ENCODE measurements around the gene ELOVL1.

ELOVL1 gene

DNA sequence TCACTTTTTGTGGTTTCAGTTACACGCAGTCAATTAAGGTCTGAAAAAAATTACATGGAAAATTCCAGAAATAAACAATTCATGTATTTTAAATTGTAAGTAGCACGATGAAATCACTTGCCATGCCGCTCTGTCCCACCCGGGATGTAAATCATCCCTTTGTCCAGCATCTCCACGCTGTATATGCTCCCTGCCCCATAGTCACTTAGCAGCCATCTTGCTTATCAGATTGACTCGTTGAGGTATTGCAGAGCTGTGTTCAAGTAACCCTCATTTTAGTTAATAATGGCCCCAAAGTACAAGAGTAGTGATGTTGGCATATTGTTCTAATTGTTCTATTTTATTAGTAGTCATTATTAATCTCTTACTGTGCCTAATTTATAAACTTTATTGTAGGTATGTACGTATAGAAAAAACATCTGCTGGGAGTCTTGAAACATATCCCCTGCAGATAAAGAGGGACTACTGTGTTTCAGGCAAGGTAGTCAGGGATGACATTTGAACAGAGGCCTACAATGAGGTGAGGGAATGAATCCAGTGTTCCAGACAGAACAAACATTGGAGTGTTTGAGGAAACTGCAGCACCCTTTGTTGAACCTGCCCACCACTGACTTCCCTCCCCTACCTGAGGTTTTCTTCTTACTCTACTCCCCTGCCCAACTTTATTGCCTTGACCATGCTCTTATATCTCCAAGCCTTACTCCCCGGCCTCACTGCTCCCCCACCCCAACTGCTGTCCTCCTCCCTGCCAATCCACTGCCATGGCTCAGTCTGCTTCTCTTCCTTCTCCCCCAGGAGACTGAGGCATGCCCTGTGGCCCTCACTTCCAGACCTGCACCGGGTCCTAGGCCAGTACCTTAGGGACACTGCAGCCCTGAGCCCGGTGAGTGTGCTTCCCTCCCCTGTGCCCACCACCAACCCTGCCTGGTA, 16.1 kb downstream of the ELOVL1 start:
- TF ChIP-seq, protein P1, sequence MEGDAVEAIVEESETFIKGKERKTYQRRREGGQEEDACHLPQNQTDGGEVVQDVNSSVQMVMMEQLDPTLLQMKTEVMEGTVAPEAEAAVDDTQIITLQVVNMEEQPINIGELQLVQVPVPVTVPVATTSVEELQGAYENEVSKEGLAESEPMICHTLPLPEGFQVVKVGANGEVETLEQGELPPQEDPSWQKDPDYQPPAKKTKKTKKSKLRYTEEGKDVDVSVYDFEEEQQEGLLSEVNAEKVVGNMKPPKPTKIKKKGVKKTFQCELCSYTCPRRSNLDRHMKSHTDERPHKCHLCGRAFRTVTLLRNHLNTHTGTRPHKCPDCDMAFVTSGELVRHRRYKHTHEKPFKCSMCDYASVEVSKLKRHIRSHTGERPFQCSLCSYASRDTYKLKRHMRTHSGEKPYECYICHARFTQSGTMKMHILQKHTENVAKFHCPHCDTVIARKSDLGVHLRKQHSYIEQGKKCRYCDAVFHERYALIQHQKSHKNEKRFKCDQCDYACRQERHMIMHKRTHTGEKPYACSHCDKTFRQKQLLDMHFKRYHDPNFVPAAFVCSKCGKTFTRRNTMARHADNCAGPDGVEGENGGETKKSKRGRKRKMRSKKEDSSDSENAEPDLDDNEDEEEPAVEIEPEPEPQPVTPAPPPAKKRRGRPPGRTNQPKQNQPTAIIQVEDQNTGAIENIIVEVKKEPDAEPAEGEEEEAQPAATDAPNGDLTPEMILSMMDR (IDR thresholded peaks at IDR 0.05; ENCODE audit: low read depth, low read length, missing control alignments) = no peak

DNA sequence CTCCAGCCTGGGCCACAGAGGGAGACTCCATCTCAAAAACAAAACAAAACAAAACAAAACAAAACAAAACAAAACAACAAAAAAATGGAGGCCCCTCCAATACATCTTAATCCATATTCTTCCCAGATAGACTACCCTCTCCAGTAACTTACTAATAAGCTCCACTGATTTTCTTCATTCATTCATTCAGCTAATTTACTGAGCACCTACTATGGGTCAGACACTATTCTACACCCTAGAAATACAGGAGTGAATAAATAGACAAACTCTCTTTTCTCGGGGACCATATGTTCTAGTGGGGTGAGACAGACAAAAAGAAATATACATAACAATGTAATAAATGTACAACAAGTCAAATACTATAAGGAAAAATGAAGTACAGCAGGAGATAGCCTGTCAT, 16.8 kb downstream of the ELOVL1 start:
- TF ChIP-seq, protein P1 (IDR thresholded peaks at IDR 0.05; ENCODE audit: low read depth, low read length, missing control alignments) = no peak
- DNase-seq (ENCODE audit: low read depth) = no peak
- in situ Hi-C loops (cut with HindIII; ENCODE audit: low sequenced_read_pairs) = no loop called here
- H3K4me3 ChIP-seq (ENCODE audit: low read depth, low read length) = no peak overlapping the region

More for the DNA sequence above, 16.1 kb downstream of the ELOVL1 start:
- in situ Hi-C loops (cut with HindIII; ENCODE audit: low sequenced_read_pairs) = no loop called here
- no peak overlapping the region for H3K4me3 ChIP-seq (ENCODE audit: low read depth, low read length)
- no peak for DNase-seq (ENCODE audit: low read depth)

DNA sequence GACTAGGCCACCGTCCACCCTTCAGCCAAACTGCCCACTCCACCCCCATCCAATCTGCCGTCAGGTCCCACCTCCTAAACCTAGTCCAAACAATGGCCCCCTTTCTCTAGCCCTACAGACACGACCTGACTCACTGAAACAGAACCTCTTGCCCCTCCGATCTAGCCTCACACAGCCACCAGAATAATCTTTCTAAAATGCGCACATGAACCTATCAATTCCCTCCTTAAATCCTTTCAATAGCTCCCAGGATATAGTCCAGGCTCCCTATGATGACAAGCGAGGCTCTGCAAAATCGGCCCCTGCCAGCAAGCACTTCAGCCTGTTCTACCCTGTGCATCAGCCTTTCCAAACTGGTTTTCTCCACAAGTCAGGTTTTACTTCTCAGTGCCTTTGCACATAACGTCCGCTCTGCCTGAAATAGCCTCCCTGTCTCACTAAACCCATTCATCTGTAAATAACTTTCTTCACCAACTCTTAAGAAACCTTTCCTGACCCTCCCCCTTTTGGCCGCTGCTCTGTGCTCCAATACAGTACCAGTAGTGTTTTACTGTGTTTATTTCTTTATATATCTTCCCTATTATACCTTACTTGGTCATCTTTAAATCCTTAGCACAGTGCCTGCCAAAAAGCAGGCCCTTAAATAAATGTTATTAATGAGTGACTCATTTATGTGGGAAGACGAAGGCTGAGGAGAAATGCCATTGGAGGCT, 18.1 kb downstream of the ELOVL1 start:
- H3K4me3 ChIP-seq (ENCODE audit: low read depth, low read length) = peak overlapping the region; percentile 47
- DNase-seq (ENCODE audit: low read depth) = peak; percentile 38
- TF ChIP-seq, protein P1 (IDR thresholded peaks at IDR 0.05; ENCODE audit: low read depth, low read length, missing control alignments) = no peak
- in situ Hi-C loops (cut with HindIII; ENCODE audit: low sequenced_read_pairs) = no loop called here

DNA sequence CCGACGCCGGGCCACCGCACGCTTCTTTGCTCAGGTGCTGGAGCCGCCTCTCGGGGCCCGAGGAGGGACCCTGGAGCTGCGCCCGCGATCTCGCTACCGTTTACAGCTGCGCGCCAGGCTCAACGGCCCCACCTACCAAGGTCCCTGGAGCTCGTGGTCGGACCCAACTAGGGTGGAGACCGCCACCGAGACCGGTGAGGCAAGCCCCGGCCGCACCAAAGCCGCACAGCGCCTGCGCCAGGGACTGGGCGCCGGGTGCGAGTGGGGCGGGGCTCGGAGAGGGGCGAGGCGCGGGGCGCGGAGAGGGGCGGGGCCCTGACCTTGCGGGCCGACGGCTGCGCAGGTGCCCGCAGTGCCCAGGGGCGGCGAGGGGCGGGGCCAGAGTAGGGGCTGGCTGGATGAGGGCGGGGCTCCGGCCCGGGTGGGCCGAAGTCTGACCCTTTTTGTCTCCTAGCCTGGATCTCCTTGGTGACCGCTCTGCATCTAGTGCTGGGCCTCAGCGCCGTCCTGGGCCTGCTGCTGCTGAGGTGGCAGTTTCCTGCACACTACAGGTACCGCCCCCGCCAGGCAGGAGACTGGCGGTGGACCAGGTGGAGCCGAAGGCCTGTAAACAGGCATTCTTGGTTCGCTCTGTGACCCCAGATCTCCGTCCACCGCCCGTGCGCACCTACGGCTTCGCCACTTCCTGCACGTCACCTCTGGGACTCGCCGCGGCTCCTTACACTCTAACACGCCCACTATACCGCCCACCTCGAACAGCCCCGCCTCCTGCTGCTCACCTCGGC, 18.8 kb downstream of the ELOVL1 start:
- TF ChIP-seq, protein P1 (IDR thresholded peaks at IDR 0.05; ENCODE audit: low read depth, low read length, missing control alignments) = no peak
- in situ Hi-C loops (cut with HindIII; ENCODE audit: low sequenced_read_pairs) = no loop called here
- DNase-seq (ENCODE audit: low read depth) = no peak
- H3K4me3 ChIP-seq (ENCODE audit: low read depth, low read length) = peak overlapping the region; percentile 47

DNA sequence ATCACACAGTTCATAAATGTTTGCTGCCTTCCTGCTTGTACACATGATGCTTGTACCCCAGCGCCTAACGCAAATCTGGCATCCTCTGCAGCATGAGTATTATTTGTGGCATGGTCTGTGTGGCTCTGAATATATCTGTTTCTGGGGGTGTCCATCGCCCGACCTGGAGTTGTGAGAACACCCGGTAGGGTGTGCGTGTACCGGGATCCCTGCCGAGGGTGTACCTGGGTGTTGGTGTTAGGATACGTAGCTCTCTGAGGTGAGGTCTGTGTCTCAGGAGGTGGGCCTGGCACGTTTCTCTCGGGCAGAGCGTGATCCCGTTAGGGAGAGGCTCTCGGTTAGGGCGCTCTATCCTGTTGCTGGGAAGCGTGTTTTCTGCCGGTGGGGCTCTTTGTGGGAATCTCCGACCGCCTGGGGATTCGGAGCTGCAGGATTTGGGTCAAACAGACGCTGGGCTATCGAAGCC, 19.4 kb downstream of the ELOVL1 start:
- in situ Hi-C loops (cut with HindIII; ENCODE audit: low sequenced_read_pairs) = no loop called here

More for the DNA sequence above, 19.4 kb downstream of the ELOVL1 start:
- TF ChIP-seq, protein P1 (IDR thresholded peaks at IDR 0.05; ENCODE audit: low read depth, low read length, missing control alignments) = no peak
- peak overlapping the region; percentile 47 for H3K4me3 ChIP-seq (ENCODE audit: low read depth, low read length)
- no peak for DNase-seq (ENCODE audit: low read depth)

All from astrocyte of the cerebellum (primary cell).